Measurements from ENCODE around the gene UBE2M.
A peak's percentile ranks its signal among the peaks of the same experiment; 100 is the strongest.

Gene UBE2M

GRCh38 chr19:58570770-58571574 lies 12.6 kb upstream of the UBE2M start:
- DNase-seq (ENCODE audit: low read depth, low spot score): no peak

GRCh38 chr19:58569943-58570670 lies 11.7 kb upstream of the UBE2M start:
- DNase-seq (ENCODE audit: low read depth, low spot score): no peak

DNA sequence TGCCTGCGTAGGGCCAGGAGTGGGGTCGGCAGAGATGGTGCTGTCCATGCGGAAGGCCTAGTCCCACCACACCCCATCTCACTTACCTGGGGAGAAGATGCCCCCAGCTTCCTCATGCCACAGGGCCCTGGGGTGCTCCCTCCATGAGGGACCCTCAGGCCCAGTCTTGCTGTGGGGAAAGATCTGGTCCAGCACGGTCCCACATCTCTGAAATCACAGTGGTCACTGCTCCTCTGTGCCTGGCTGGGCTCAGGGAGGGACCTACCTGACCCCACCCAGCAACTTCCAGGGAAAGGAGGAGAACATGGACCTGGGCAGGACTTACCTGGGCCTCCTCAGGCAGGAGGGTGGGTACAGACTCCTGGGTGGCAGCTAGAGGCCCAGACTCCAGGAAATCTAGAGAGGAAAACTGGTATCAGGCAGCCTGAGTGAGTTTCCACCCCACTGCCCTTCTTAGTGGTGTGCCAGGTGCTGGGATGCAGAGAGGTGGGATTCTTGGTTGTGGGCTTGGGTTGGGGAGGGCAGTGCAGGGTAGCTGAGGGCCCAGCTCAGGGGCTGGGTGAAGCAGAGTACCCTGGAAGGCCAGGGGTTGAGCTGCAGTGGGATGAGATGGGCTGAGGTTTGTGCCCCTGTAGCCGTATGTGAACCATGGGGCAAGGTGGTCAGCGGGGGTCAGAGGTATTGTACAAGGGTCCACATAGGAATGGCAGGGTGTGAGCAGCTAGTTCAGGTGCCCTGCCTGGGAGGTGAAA lies 11.0 kb upstream of the UBE2M start:
- DNase-seq (ENCODE audit: low read depth, low spot score): no peak

- DNase-seq (ENCODE audit: low read depth, low spot score): no peak
These were observed 10.2 kb upstream of the UBE2M start for GRCh38 chr19:58568453-58569130.

GRCh38 chr19:58566989-58567388 lies 8.6 kb upstream of the UBE2M start:
- DNase-seq (ENCODE audit: low read depth, low spot score): no peak

GRCh38 chr19:58563823-58564222 lies 5.4 kb upstream of the UBE2M start:
- no peak for DNase-seq (ENCODE audit: low read depth, low spot score)

- DNase-seq (ENCODE audit: low read depth, low spot score): peak; percentile 36
These were observed 4.7 kb upstream of the UBE2M start for GRCh38 chr19:58563034-58563573.

DNA sequence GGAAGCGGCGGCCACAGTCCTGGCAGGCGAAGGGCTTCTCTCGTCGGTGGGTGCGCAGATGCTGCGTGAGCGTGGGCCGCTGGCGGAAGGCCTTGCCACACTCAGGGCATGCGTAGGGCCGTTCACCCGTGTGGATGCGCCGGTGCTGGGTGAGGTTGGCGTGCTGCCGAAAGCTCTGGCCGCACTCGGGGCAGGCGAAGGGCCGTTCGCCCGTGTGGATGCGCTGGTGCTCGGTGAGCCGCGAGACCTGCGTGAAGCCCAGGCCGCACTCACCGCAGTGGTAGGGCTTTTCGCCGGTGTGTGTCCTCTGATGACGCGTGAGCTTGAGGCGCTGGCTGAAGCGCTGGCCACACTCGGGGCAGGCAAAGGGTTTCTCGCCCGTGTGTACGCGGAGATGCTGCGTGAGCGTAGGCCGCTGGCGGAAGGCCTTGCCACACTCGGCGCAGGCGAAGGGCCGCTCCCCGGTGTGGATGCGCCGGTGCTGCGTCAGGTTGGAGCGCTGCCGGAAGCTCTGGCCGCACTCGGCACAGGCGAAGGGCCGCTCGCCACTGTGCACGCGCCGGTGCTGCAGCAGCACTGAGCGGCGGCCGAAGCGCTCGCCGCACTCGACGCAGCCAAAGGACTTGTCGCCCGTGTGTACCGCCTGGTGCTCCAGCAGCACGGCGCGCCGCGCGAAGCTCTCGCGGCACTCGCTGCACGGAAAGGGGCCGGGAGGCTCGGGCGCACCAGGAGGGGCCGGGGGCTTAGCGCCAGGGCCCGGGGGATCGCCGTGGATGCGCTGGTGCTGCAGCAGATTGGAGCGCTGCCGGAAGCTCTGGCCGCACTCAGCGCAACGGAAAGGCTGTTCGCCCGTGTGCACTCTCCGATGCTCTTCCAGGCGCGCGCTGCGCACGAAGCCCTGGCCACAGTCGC lies 4.0 kb upstream of the UBE2M start:
- DNase-seq (ENCODE audit: low read depth, low spot score): peak; percentile 73

DNA sequence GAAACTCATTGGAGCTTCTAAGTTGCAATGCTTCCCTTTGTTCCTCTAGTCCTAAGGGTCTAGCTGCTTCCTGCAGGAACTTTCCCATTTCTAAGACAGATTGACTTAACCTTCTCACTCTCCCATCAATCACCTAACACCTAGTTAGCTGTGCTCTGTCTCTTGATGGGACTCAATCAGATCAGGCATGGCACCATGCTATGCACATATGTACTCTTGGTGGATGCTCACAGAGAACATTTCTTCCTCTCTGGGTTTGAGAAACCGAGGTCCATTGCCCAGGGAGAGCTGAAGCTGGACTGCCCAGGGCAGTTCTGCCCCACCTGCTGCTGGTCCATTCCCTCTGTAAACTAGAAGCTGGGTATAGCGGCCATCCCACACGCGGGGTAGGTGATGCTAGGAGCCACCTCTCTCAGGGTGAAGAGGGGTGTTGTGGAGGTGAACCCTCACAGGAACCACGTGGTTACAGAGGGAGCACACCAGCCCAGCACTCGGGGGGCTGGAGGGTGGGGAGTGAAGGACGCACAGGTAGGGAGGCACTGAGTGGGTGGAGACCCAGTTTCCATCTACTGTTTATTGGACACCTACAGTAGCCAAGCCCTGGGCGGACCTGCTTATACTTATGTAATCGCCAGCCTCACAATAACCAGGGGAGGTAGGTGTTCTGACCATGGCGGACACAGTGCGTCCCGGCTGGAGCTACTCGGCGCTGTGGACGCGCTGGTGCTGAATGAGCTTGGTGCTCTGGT lies 3.1 kb upstream of the UBE2M start:
- no peak for DNase-seq (ENCODE audit: low read depth, low spot score)

DNA sequence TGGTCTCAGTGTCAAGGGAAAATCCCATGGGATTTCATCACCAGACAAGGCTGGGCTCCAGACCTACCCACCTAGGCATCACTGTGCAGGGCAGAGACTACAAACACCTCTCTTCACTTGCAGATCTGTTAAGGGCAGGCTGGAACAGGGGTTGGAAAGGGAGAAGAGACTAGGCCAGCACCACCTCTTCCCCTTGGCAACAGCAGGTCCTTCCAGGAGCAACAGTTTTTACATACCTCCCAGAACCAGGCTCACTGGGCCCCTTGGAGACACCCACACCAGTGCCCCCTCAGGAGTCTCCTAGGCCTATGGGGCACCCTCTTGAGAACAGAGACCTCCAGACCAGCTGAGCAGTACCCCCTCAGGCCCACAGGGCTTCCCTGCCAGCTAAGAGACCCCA lies 2.5 kb upstream of the UBE2M start:
- DNase-seq (ENCODE audit: low read depth, low spot score): no peak

DNA sequence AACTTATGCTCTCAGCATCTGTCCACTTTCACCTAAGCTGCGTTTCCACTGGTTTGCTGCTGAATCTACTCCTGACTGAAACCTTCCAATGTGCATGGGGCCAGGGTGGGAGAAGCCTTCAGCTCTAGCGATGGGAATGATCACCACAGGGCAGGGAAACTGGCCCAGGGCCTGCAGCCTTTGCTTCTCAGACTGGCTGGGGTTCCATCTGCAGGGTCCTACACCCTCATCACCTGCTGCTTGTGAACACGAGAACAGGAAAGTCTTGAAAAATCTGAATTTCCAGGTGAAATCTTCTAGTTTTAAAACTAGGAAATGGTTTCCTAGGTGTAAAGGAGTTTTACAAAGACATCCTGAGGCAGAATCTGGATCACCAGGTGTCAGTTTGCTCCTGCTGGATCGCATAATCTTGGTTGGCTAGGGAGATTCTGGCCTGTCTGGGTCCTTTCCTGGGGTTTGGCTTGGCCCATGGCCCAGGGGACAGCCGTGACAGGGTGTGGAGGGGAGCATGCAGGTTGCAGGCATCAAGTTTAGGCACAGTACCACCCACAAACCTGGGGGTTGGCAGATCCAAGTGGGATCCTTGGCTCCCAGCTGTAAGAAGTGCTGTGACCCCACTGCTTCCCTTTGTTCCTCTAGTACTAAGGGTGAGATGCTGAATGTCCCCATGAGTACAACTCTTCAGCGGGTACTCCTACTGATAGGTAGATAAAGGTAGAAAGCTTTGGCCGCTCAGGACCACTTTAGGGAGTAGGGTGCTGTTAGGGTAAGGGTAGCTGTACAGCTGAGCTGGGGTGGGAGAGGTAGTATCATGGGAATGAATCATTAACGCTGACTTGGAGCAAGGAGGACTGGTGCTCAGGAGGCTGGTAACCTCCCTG lies 1.8 kb upstream of the UBE2M start:
- no peak for DNase-seq (ENCODE audit: low read depth, low spot score)

- DNase-seq (ENCODE audit: low read depth, low spot score): peak; percentile 94
These were observed 1.0 kb upstream of the UBE2M start for GRCh38 chr19:58559275-58560006.

DNA sequence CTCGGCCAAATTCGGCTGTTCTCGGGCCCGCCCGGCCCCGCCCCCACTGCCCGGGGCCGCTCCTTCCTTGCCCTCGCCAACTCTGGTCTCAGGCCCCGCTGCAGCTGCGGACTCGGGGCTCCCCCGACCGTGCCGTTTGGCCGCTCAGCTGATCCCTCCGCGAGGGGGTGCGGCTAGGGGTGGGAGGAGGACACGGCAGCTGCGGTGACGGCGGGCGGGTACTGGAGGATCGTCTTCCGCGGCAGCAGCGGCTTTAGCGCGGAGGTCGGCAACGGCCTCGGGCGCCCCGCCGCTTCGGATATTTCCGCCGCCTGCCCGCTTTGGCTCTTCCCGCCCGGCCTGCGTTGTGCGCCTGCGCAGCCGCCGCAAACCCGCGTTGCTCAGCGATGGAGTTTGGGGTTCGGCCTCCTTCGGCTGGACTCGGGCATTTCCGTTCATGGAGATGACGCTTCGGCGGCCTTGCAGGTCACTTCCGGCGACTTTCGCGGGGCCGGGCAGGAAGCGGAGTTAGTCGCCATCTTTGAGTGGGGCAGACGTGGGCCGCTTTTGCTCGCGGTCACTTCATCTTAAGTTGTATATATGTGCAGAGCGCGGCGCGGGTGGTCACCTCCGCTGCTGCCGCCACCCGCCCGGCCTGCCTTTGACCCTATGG lies 338 bp upstream of the UBE2M start:
- DNase-seq (ENCODE audit: low read depth, low spot score): peak; percentile 99

- no peak for DNase-seq (ENCODE audit: low read depth, low spot score)
These were observed 968 bp downstream of the UBE2M start for GRCh38 chr19:58557221-58558065.

GRCh38 chr19:58556622-58557220 lies 1.7 kb downstream of the UBE2M start:
- no peak for DNase-seq (ENCODE audit: low read depth, low spot score)
